K562 (cell line): ENCODE results near the gene SMURF1. TPM values are rescaled to one million over a fixed set of nuclear protein-coding genes. Genes with fewer than 3 reads are reported as not detected.

Source experiments
- ATAC-seq: fragments of 200-7000 bp; cut with Tn5 transposase; 3 replicates; pipeline ENCODE4 v1.9.1; 2020; ENCODE audit warnings: moderate library complexity
- BruUV-seq: library from RNA; stranded (reverse); fragments of 400-500 nt; replicated peaks from 2 replicates; lab custom pipeline; 2021; lab: Mats Ljungman, UMichigan
- CTCF ChIA-PET: fragments of 300-600 bp; formaldehyde crosslinking; extraction: SDS; loops from one replicate; lab custom pipeline; 2021; ENCODE audit warnings: low intra/inter-chr PET ratio; lab: Yijun Ruan, JAX
- POLR2A ChIA-PET: fragments of 300-600, 350-650 bp; sonication (Branson Sonifier 250); formaldehyde crosslinking; extraction: SDS; loops from one replicate; lab custom pipeline; 2021; ENCODE audit warnings: antibody characterized with exemption, inconsistent platforms; lab: Yijun Ruan, JAX
- DNase-seq, 4 experiments: peaks; one replicate each; pipeline versions ENCODE4 v3.0.0 to v3.0.0-alpha.2; 2011 to 2018; ENCODE audit warnings: low spot score in 3 of 4, mixed read lengths in 3 of 4; ENCODE audit errors: extremely low read depth in 1 of 4
- FAIRE-seq: peaks from 2 replicates; lab custom pipeline; 2011; peaks lifted over from hg19 to GRCh38; lab: Jason Lieb, UNC
- H2AFZ ChIP-seq: 2 replicates; pipeline ENCODE4 v1.6.0; 2011; ENCODE audit warnings: low read depth, low read length, control low read depth, inconsistent platforms
- H3K27ac ChIP-seq: fragments of 200-600 bp; 3 replicates; pipeline ENCODE4 v1.8.0; 2011; ENCODE audit warnings: low read depth, mild to moderate bottlenecking, control low read depth, inconsistent platforms, low read length, moderate library complexity, mixed read lengths; ENCODE audit errors: extremely low read depth
- H3K27me3 ChIP-seq, 2 experiments: fragments of 300-600 bp in 1 of 2; 2 replicates in 1 of 2; 3 replicates in 1 of 2; pipeline versions ENCODE4 v1.6.0 to v1.8.0; 2011; ENCODE audit warnings: inconsistent platforms in 2 of 2, low read length in 2 of 2, mild to moderate bottlenecking in 1 of 2, mixed read lengths in 1 of 2, moderate library complexity in 1 of 2; ENCODE audit not compliant: control insufficient read depth in 2 of 2, insufficient read depth in 2 of 2
- H3K36me3 ChIP-seq: fragments of 300-600 bp; 3 replicates; pipeline ENCODE4 v1.8.0; 2011; ENCODE audit warnings: mild to moderate bottlenecking, low read length, inconsistent platforms; ENCODE audit not compliant: control insufficient read depth, insufficient read depth
- H3K4me1 ChIP-seq, 2 experiments: fragments of 200-600 bp in 1 of 2; replicated peaks in 1 of 2; 2 replicates in 1 of 2; 3 replicates in 1 of 2; pipeline versions ENCODE4 v1.5.1 to v1.8.0; 2011; ENCODE audit warnings: inconsistent platforms in 2 of 2, low read length in 2 of 2, mild to moderate bottlenecking in 1 of 2, mixed read lengths in 1 of 2, moderate library complexity in 1 of 2; ENCODE audit not compliant: control insufficient read depth in 2 of 2, insufficient read depth in 2 of 2
- H3K4me2 ChIP-seq: 2 replicates; pipeline ENCODE4 v1.6.1; 2011; ENCODE audit warnings: low read length, control low read depth, inconsistent platforms, mixed read lengths; ENCODE audit not compliant: insufficient read depth
- H3K4me3 ChIP-seq: fragments of 200-600 bp; sonication (generic), shearing (Covaris generic); 2 replicates; pipeline ENCODE4 v1.5.1; 2016; ENCODE audit warnings: control low read depth, inconsistent platforms
- H3K79me2 ChIP-seq: fragments of 200-600 bp; 3 replicates; pipeline ENCODE4 v1.8.0; 2011; ENCODE audit warnings: low read length, inconsistent platforms; ENCODE audit not compliant: control insufficient read depth, insufficient read depth
- H3K9ac ChIP-seq, 2 experiments: 2 replicates each; pipeline versions ENCODE4 v1.6.0 to v1.6.1; 2011; ENCODE audit warnings: low read depth in 2 of 2, low read length in 2 of 2, control low read depth in 1 of 2, inconsistent platforms in 1 of 2, mild to moderate bottlenecking in 1 of 2, mixed read lengths in 1 of 2; ENCODE audit not compliant: insufficient read depth in 1 of 2
- H3K9me1 ChIP-seq: one replicate; pipeline ENCODE4 v1.6.0; 2011; ENCODE audit warnings: inconsistent platforms, mild to moderate bottlenecking, low read length, moderate library complexity; ENCODE audit not compliant: control insufficient read depth, insufficient read depth
- H3K9me3 ChIP-seq: replicated peaks from 2 replicates; pipeline ENCODE4 v1.5.1; 2011; ENCODE audit warnings: low read depth, low read length, inconsistent platforms; ENCODE audit not compliant: control insufficient read depth, insufficient read depth
- H4K20me1 ChIP-seq: replicated peaks from 2 replicates; pipeline ENCODE4 v1.6.1; 2011; ENCODE audit warnings: low read length, inconsistent platforms, mixed read lengths; ENCODE audit not compliant: control insufficient read depth, insufficient read depth
- AFF4 ChIP-seq: sonication (generic); formaldehyde crosslinking; IDR thresholded peaks from 2 replicates; pipeline ENCODE4 v1.8.0; 2023; ENCODE audit warnings: mild to moderate bottlenecking, missing genetic modification reagents
- E2F3 ChIP-seq: fragments of 250-450 bp; sonication (Bioruptor Pico); IDR thresholded peaks from 2 replicates; pipeline ENCODE4 v1.4.0; 2020; ENCODE audit warnings: mild to moderate bottlenecking
- E4F1 ChIP-seq: fragments of 250-450 bp; sonication (Bioruptor Pico); IDR thresholded peaks from 2 replicates; pipeline ENCODE4 v1.5.0; 2021; ENCODE audit warnings: mild to moderate bottlenecking, borderline replicate concordance
- GABPB2 ChIP-seq: fragments of 250-450 bp; sonication (Bioruptor Pico); conservative IDR thresholded peaks from 2 replicates; pipeline ENCODE4 v1.5.1; 2021; ENCODE audit warnings: mild to moderate bottlenecking
- KLF10 ChIP-seq: fragments of 250-450 bp; sonication (Bioruptor Pico); IDR thresholded peaks from 2 replicates; pipeline ENCODE4 v1.6.1; 2021; ENCODE audit warnings: matching md5 sums
- MCM3 ChIP-seq: fragments of 450-650 bp; IDR thresholded peaks from 2 replicates; pipeline ENCODE4 v1.6.1; 2016
- MXD1 ChIP-seq: fragments of 250-450 bp; sonication (Bioruptor Pico); IDR thresholded peaks from 2 replicates; pipeline ENCODE4 v1.8.0; 2021; ENCODE audit warnings: borderline replicate concordance, mild to moderate bottlenecking, moderate library complexity; ENCODE audit not compliant: poor library complexity, severe bottlenecking
- NONO ChIP-seq, 2 experiments: fragments of 200-400 bp in 1 of 2; fragments of 450-650 bp in 1 of 2; formaldehyde crosslinking in 1 of 2; IDR thresholded peaks; 2 replicates each; pipeline ENCODE4 v1.6.1; 2017; ENCODE audit warnings: low read depth in 2 of 2, mild to moderate bottlenecking in 2 of 2, moderate library complexity in 2 of 2, low read length in 1 of 2
- ZNF134 ChIP-seq: fragments of 250-450 bp; sonication (Bioruptor Pico); conservative IDR thresholded peaks from 2 replicates; pipeline ENCODE4 v1.4.0; 2020
- ZNF518B ChIP-seq: fragments of 250-450 bp; sonication (Bioruptor Pico); IDR thresholded peaks from 2 replicates; pipeline ENCODE4 v1.5.0; 2021; ENCODE audit warnings: mild to moderate bottlenecking, moderate library complexity
- WGBS: fragments of 100-300 bp; shearing (Covaris generic); methylation state at CpG from one replicate; pipeline ENCODE4 v1.1.6; 2016; ENCODE audit warnings: low coverage, mixed read lengths; ENCODE audit not compliant: insufficient coverage; ENCODE audit errors: missing lambda C conversion rate; 5-methylcytosine and 5-hydroxymethylcytosine counted together
- in situ Hi-C: fragments of 300-500 bp; cut with MboI; formaldehyde crosslinking; loops from 4 replicates; pipeline ENCODE4 v1.15.0; 2018; ENCODE audit warnings: inconsistent platforms, mixed read lengths
- intact Hi-C: fragments of 100-400 bp; cut with micrococcal nuclease; formaldehyde crosslinking; loops from 2 replicates; pipeline ENCODE4 v1.14.2; 2022
- polyA plus RNA-seq, 8 experiments: library from polyadenylated mRNA; depleted of rRNA in 4 of 8; stranded (reverse) in 5 of 8; unstranded in 3 of 8; fragments of >200 nt; fragmentation: Nextera tagmentation in 2 of 8; fragmentation: Illumina TruSeq in 1 of 8; extraction: Ambion mirVana in 2 of 8; extraction: Trizol in 1 of 8; gene quantifications; 2 replicates each; pipeline versions ENCODE4 v1.2.1 to v1.2.3, GENCODE V29; 2011 to 2014; ENCODE audit warnings: inconsistent platforms in 1 of 8, missing spikeins in 1 of 8
- total RNA-seq, 7 experiments: library from RNA; depleted of rRNA in 6 of 7; stranded (reverse); fragments of >200 nt in 6 of 7; fragmentation: Illumina TruSeq in 2 of 7; extraction: Trizol in 2 of 7; gene quantifications; 2 replicates each; pipeline versions ENCODE4 v1.2.1 to v1.2.3, GENCODE V29; 2011 to 2021; ENCODE audit warnings: low replicate concordance in 1 of 7

Gene SMURF1
- total and polyA plus RNA-seq, 9 of the 15 experiments (the other 6 are each of a cell fraction or from before 2014, with no cell fraction given): 1.0 to 20.1 (median 12.6) TPM

- peaks cover 8 to 37% of the 10 kb centered on the region in 2 experiments; a peak in 4 of 5 replicates for H3K4me1 ChIP-seq
- CTCF ChIA-PET: no interaction called here
- no peaks in the 10 kb centered on the region for H3K27me3 ChIP-seq
- H3K79me2 ChIP-seq: peaks cover 78% of the 10 kb centered on the region
- FAIRE-seq: no peak
- H2AFZ ChIP-seq: no peak overlapping the region
- H3K36me3 ChIP-seq: 0 out of 3 replicates have a peak, but pooled peaks cover 1% of the 10 kb centered on the region
- H4K20me1 ChIP-seq: no peaks in the 10 kb centered on the region
- in situ Hi-C loops (no loop called here), intact Hi-C loops (loop anchor here (5.0 kb wide), 1 partner anchor 33 kb away; no protein-coding TSS in a partner anchor)
- no peak overlapping the region for H3K9ac ChIP-seq
- H3K27ac ChIP-seq: no peak overlapping the region
- DNase-seq: no peak
- POLR2A ChIA-PET: interaction anchor here (1.1 kb wide), 1 partner anchor 14 kb away, joined by 4 read pairs; no protein-coding TSS in a partner anchor
- WGBS: 70% methylated on average over 3 of the region's 3 CpGs
- no peak for ATAC-seq
- H3K9me1 ChIP-seq: no peaks in the 10 kb centered on the region
- BruUV-seq: no TSS peak
- H3K4me3 ChIP-seq: no peak overlapping the region
- H3K4me2 ChIP-seq: no peak overlapping the region
- H3K9me3 ChIP-seq: no peaks in the 10 kb centered on the region
- no peak for TF ChIP-seq E2F3 (CRISPR knock-in tag)
- TF ChIP-seq E4F1 (CRISPR knock-in tag): no peak
- no peak for TF ChIP-seq ZNF134 (CRISPR knock-in tag)
- TF ChIP-seq KLF10 (CRISPR knock-in tag): no peak
- no peak for TF ChIP-seq MXD1 (CRISPR knock-in tag)
- no peak for TF ChIP-seq MCM3
- TF ChIP-seq AFF4 (CRISPR knock-in tag): no peak
- TF ChIP-seq GABPB2 (CRISPR knock-in tag): no peak
- TF ChIP-seq NONO (IDR thresholded peaks at IDR 0.05; ENCODE audit: low read depth in 2 of 2, low read length in 1 of 2): no peak
- TF ChIP-seq ZNF518B: no peak
These were observed 19.0 kb downstream of the SMURF1 start for GRCh38 chr7:99124751-99125504.
